ENCODE data around the gene FCRL1. TPM values are rescaled to one million over a fixed set of nuclear protein-coding genes. Genes with fewer than 3 reads are reported as not detected.

FCRL1 gene
- total RNA-seq, 1 donor from 2014 or later: not detected

- TF ChIP-seq, protein P1, sequence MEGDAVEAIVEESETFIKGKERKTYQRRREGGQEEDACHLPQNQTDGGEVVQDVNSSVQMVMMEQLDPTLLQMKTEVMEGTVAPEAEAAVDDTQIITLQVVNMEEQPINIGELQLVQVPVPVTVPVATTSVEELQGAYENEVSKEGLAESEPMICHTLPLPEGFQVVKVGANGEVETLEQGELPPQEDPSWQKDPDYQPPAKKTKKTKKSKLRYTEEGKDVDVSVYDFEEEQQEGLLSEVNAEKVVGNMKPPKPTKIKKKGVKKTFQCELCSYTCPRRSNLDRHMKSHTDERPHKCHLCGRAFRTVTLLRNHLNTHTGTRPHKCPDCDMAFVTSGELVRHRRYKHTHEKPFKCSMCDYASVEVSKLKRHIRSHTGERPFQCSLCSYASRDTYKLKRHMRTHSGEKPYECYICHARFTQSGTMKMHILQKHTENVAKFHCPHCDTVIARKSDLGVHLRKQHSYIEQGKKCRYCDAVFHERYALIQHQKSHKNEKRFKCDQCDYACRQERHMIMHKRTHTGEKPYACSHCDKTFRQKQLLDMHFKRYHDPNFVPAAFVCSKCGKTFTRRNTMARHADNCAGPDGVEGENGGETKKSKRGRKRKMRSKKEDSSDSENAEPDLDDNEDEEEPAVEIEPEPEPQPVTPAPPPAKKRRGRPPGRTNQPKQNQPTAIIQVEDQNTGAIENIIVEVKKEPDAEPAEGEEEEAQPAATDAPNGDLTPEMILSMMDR (IDR thresholded peaks at IDR 0.05; ENCODE audit: borderline replicate concordance): no peak
- DNase-seq: no peak
- H3K27ac ChIP-seq (replicated peaks): no peak overlapping the region
- no peaks in the 10 kb centered on the region for H3K4me1 ChIP-seq
- intact Hi-C loops (cut with micrococcal nuclease): no loop called here
- no peaks in the 10 kb centered on the region for H3K27me3 ChIP-seq (ENCODE audit: low read depth)
- H3K36me3 ChIP-seq: no peaks in the 10 kb centered on the region
- H3K4me3 ChIP-seq: no peak overlapping the region
- no peaks in the 10 kb centered on the region for H3K9me3 ChIP-seq (replicated peaks)
These were observed 16.1 kb downstream of the FCRL1 start for GRCh38 chr1:157803851-157804250.

DNA sequence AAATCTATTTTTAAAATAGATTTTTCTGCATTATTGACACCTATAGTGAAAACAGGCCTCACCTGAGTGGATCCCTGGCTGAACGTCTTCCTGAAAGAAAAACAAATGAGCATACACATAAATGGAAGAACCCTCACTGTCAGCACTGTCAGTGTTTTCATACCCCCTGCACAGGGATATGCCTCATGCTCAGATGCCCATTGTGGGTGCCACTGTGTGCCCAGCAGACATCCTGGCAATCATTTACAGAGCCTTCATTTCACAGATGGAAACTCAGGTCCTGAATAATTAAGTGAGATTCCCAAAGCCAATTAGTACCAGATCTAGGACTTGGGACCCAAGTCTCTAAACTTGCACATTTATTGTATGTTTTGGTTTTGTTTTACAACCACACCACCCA is 19.9 kb downstream of the FCRL1 start:
- intact Hi-C loops (cut with micrococcal nuclease): no loop called here
- H3K36me3 ChIP-seq: no peaks in the 10 kb centered on the region
- no peak overlapping the region for H3K4me3 ChIP-seq
- TF ChIP-seq, protein P1 (IDR thresholded peaks at IDR 0.05; ENCODE audit: borderline replicate concordance): no peak
- no peak overlapping the region for H3K27ac ChIP-seq (replicated peaks)
- peaks cover under 1% of the 10 kb centered on the region for H3K9me3 ChIP-seq (replicated peaks)
- no peaks in the 10 kb centered on the region for H3K4me1 ChIP-seq
- no peaks in the 10 kb centered on the region for H3K27me3 ChIP-seq (ENCODE audit: low read depth)
- no peak for DNase-seq

- DNase-seq: no peak
- Histone ChIP-seq H3K36me3 (no peaks in the 10 kb centered on the region), H3K4me3 (no peak overlapping the region), H3K4me1 (no peaks in the 10 kb centered on the region), H3K27me3 (ENCODE audit: low read depth) (no peaks in the 10 kb centered on the region), H3K9me3 (replicated peaks) (peaks cover 19% of the 10 kb centered on the region), H3K27ac (replicated peaks) (no peak overlapping the region)
- TF ChIP-seq, protein P1 (IDR thresholded peaks at IDR 0.05; ENCODE audit: borderline replicate concordance): no peak
- intact Hi-C loops (cut with micrococcal nuclease): no loop called here
These were observed 21.7 kb downstream of the FCRL1 start for GRCh38 chr1:157798211-157798610.

DNA sequence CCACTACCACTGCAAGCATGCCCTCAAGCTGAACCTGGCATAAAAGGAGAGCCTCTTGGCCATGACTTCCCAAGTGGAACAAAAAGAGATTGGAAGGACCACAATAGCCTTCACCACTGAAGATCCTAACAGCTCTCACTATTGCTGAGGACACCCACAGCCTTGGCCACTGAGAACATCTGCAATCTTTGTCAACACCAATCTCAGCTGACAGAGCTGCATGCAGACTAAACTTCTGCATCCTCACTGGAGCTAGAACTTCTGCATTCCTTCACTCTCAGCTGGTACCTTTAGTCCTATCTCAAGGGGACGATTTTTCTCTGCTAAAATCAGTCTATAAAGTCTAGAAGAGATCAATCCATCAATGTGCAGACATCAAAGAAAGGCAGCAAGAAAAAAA is 34.7 kb downstream of the FCRL1 start:
- no peaks in the 10 kb centered on the region for H3K36me3 ChIP-seq
- peaks cover 11% of the 10 kb centered on the region for H3K9me3 ChIP-seq (replicated peaks)
- H3K4me1 ChIP-seq: no peaks in the 10 kb centered on the region
- no peak overlapping the region for H3K4me3 ChIP-seq
- intact Hi-C loops (cut with micrococcal nuclease): no loop called here
- TF ChIP-seq, protein P1 (IDR thresholded peaks at IDR 0.05; ENCODE audit: borderline replicate concordance): no peak
- no peak overlapping the region for H3K27ac ChIP-seq (replicated peaks)
- H3K27me3 ChIP-seq (ENCODE audit: low read depth): no peaks in the 10 kb centered on the region
- DNase-seq: no peak

GRCh38 chr1:157784801-157785200 is 35.1 kb downstream of the FCRL1 start:
- Histone ChIP-seq H3K4me3 (no peak overlapping the region), H3K4me1 (no peaks in the 10 kb centered on the region), H3K27me3 (ENCODE audit: low read depth) (no peaks in the 10 kb centered on the region), H3K9me3 (replicated peaks) (peaks cover 11% of the 10 kb centered on the region), H3K27ac (replicated peaks) (no peak overlapping the region), H3K36me3 (no peaks in the 10 kb centered on the region)
- TF ChIP-seq, protein P1 (IDR thresholded peaks at IDR 0.05; ENCODE audit: borderline replicate concordance): no peak
- intact Hi-C loops (cut with micrococcal nuclease): no loop called here
- DNase-seq: no peak

DNA sequence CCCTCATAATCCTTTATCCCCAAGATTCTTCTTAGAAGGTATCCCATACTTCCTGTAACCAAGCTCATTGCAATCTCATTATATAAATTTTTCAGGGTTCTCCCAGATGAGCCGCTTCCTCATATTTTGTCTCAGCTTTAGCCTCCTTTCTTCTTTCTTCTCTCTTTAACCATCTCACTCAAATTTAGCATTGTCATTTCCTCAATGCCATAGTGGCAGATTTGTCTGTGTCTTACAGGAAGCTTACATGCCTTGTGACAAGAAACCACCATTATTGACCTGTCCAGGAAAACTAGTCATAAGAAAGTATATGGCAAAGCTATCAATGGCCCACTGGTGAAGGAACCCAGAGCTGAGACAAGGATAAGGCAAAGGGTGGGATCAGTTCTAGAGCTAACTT is 37.0 kb downstream of the FCRL1 start:
- no peaks in the 10 kb centered on the region for H3K4me1 ChIP-seq
- no peaks in the 10 kb centered on the region for H3K36me3 ChIP-seq
- H3K27ac ChIP-seq (replicated peaks): no peak overlapping the region
- peaks cover under 1% of the 10 kb centered on the region for H3K9me3 ChIP-seq (replicated peaks)
- no peak for DNase-seq
- TF ChIP-seq, protein P1 (IDR thresholded peaks at IDR 0.05; ENCODE audit: borderline replicate concordance): no peak
- intact Hi-C loops (cut with micrococcal nuclease): no loop called here
- H3K27me3 ChIP-seq (ENCODE audit: low read depth): no peaks in the 10 kb centered on the region
- H3K4me3 ChIP-seq: no peak overlapping the region

Data from left ventricle myocardium inferior (tissue), 1 donor.